HG03558 (cell line): ENCODE measurements around the gene LRRC27.
"Not testable (repeated sequence)": the region's sequence is repeated elsewhere in the genome, so short reads cannot be mapped to it uniquely, and the experiment has no call there.

ENCODE experiments used
- ATAC-seq: cut with Tn5 transposase; IDR thresholded peaks from one replicate; pipeline ENCODE4 v1.9.1; 2021; ENCODE audit warnings: moderate number of reproducible peaks; ENCODE audit not compliant: unreplicated experiment; ENCODE audit errors: extremely low read depth

LRRC27 gene

GRCh38 chr10:132331601-132332432 lies at the start of gene LRRC27:
Gene LRRC27, plus strand, starts transcription at chr10:132332193. Its CDS starts 1,332 bp downstream, at chr10:132333525.
- peak; percentile 31 for ATAC-seq

GRCh38 chr10:132282667-132283603 lies 49.1 kb upstream of the LRRC27 start:
- ATAC-seq: no peak

- ATAC-seq: no peak
Measured at GRCh38 chr10:132283604-132284382, 48.2 kb upstream of the LRRC27 start.

GRCh38 chr10:132289439-132289838 lies 42.6 kb upstream of the LRRC27 start:
- ATAC-seq: no peak

GRCh38 chr10:132290631-132291030 lies 41.4 kb upstream of the LRRC27 start:
- ATAC-seq: no peak

- ATAC-seq: no peak
Measured at GRCh38 chr10:132291826-132292225, 40.2 kb upstream of the LRRC27 start.

GRCh38 chr10:132292287-132293200 lies 39.4 kb upstream of the LRRC27 start:
- ATAC-seq: no peak

- no peak for ATAC-seq
Measured at GRCh38 chr10:132293201-132293812, 38.7 kb upstream of the LRRC27 start.

GRCh38 chr10:132293813-132294520 lies 38.0 kb upstream of the LRRC27 start:
- ATAC-seq: no peak

- no peak for ATAC-seq
Measured at GRCh38 chr10:132294561-132295318, 37.3 kb upstream of the LRRC27 start.

- ATAC-seq: not testable (repeated sequence)
Measured at GRCh38 chr10:132295481-132295880, 36.5 kb upstream of the LRRC27 start.

- no peak for ATAC-seq
Measured at GRCh38 chr10:132296666-132297443, 35.1 kb upstream of the LRRC27 start.

GRCh38 chr10:132297526-132297925 lies 34.5 kb upstream of the LRRC27 start:
- ATAC-seq: no peak

- no peak for ATAC-seq
Measured at GRCh38 chr10:132298038-132298881, 33.7 kb upstream of the LRRC27 start.

- no peak for ATAC-seq
Measured at GRCh38 chr10:132299371-132300336, 32.3 kb upstream of the LRRC27 start.
